D721Med (cell line): Measurements from ENCODE around the gene CDK15.

ENCODE experiments used
- DNase-seq: peaks from one replicate; pipeline ENCODE4 v3.0.0; 2011; ENCODE audit warnings: low spot score; ENCODE audit not compliant: insufficient read length
- FAIRE-seq: peaks from 2 replicates; lab custom pipeline; 2011; peaks lifted over from hg19 to GRCh38; lab: Jason Lieb, UNC
- TF ChIP-seq, protein P1 (sequence below): IDR thresholded peaks from 2 replicates; pipeline ENCODE4 v1.5.1; 2012; ENCODE audit warnings: mild to moderate bottlenecking, control low read depth; ENCODE audit not compliant: insufficient read depth; ENCODE audit errors: missing control alignments

Gene CDK15

DNA sequence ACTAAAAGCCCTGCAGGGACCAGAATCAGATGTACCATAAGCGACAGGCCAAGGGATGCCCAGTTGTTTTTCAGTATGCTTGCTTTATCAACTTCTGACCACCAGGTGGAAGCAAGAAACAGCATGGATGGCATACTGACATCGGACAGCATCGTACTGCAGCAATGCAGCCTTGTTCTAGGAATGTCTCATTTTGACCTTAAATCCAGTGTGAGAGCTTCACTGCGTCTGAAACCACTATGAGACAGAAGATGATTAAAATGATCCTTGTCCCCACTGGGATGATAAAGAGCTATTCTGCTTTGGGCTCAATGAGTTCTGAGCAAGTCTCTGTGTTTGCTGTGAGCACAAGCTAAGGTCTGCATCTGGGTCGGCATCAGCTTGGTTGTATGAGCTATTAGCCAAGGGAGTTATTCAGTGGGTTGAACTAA lies 54.3 kb downstream of the CDK15 start:
- TF ChIP-seq, protein P1, sequence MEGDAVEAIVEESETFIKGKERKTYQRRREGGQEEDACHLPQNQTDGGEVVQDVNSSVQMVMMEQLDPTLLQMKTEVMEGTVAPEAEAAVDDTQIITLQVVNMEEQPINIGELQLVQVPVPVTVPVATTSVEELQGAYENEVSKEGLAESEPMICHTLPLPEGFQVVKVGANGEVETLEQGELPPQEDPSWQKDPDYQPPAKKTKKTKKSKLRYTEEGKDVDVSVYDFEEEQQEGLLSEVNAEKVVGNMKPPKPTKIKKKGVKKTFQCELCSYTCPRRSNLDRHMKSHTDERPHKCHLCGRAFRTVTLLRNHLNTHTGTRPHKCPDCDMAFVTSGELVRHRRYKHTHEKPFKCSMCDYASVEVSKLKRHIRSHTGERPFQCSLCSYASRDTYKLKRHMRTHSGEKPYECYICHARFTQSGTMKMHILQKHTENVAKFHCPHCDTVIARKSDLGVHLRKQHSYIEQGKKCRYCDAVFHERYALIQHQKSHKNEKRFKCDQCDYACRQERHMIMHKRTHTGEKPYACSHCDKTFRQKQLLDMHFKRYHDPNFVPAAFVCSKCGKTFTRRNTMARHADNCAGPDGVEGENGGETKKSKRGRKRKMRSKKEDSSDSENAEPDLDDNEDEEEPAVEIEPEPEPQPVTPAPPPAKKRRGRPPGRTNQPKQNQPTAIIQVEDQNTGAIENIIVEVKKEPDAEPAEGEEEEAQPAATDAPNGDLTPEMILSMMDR: peak; percentile 95
- FAIRE-seq (peak; percentile 96), DNase-seq (peak; percentile 58)

- TF ChIP-seq, protein P1: no peak
- no peak for DNase-seq
- FAIRE-seq: no peak
Measured at GRCh38 chr2:201862843-201863242, 56.5 kb downstream of the CDK15 start.

GRCh38 chr2:201866643-201867473 lies 60.5 kb downstream of the CDK15 start:
- TF ChIP-seq, protein P1: no peak
- FAIRE-seq: no peak
- DNase-seq: no peak

DNA sequence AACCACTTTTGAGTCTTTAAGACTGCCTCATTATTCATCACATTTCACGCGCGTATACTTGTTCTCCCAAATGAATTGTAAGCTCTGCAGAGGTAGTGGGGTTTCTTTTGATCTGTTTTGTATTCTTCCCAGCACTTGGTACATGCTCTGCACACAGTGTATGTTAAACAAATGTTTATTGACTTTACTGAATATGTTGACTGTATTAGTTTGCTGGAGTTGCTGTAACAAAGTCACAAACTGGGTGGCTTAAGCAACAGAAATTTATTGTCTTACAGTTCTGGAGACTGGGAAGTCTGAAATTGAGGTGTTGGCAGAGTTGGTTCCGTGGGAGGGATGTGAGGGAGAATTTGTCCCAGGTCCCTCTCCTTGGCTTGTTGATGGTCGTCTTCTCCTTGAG lies 65.1 kb downstream of the CDK15 start:
- DNase-seq (no peak), FAIRE-seq (no peak)
- TF ChIP-seq, protein P1: no peak

- TF ChIP-seq, protein P1: no peak
- no peak for FAIRE-seq
- DNase-seq: no peak
Measured at GRCh38 chr2:201872591-201872990, 66.3 kb downstream of the CDK15 start.

DNA sequence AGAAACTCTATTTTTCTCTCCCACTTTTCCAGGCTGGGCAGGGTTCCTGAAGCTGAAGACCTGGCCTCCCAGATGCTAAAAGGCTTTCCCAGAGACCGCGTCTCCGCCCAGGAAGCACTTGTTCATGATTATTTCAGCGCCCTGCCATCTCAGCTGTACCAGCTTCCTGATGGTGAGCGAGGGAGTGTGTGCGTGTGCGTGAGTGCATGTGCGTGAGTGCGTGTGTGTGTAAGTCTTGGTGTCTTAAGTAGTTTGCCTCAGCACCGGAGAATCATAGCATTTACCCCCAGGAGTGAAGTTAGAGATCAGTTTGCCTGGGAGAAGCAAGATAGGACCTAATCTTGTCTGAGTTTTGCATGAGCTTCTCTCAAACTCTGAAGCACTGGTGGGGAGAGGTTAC lies 73.7 kb downstream of the CDK15 start:
- DNase-seq (no peak), FAIRE-seq (no peak)
- TF ChIP-seq, protein P1: no peak

DNA sequence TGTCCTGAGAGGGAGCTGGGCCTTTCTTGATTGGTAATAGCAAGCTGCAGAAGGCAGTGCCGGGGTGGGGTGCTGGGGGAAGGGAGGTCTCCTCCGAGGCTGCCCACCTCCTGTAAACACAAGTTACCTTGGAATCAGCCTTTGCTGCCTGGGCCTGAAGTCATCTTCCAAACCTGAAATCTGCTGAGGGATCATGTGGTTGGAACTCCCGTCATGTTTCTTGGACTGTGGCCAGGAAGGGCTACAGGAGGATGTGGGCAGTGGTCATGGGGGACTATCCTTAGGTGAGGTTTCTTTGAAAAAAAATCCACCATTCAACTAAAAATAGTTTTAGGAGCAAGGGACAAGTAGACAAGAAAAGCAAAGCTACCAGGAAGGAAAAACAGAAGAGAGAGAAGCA lies 74.2 kb downstream of the CDK15 start:
- TF ChIP-seq, protein P1: no peak
- FAIRE-seq (no peak), DNase-seq (no peak)
